ENCODE data around the gene SDHB.

GRCh38 chr1:17031436-17031835 is 22.4 kb downstream of the SDHB start:
- TF ChIP-seq, protein P1, sequence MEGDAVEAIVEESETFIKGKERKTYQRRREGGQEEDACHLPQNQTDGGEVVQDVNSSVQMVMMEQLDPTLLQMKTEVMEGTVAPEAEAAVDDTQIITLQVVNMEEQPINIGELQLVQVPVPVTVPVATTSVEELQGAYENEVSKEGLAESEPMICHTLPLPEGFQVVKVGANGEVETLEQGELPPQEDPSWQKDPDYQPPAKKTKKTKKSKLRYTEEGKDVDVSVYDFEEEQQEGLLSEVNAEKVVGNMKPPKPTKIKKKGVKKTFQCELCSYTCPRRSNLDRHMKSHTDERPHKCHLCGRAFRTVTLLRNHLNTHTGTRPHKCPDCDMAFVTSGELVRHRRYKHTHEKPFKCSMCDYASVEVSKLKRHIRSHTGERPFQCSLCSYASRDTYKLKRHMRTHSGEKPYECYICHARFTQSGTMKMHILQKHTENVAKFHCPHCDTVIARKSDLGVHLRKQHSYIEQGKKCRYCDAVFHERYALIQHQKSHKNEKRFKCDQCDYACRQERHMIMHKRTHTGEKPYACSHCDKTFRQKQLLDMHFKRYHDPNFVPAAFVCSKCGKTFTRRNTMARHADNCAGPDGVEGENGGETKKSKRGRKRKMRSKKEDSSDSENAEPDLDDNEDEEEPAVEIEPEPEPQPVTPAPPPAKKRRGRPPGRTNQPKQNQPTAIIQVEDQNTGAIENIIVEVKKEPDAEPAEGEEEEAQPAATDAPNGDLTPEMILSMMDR (IDR thresholded peaks at IDR 0.05), result no peak
- TF ChIP-seq POLR2A (IDR thresholded peaks at IDR 0.05), result no peak

All from right lobe of liver (tissue), 4 donors.